Activated T-helper 1 cell treated with anti-CD3 and anti-CD28 coated beads, Interleukin-12 subunit alpha, Interleukin-12 subunit beta, Interleukin-2, Interleukin-4 antibody, amounts not matched to agents 30 ng/mL and 10 ng/mL and 1 ng/mL, durations not matched to agents 14 hours and 24 hours and 36 hours (primary cell): Measurements from ENCODE around the gene CHMP1A. TPM values are rescaled to one million over a fixed set of nuclear protein-coding genes. Genes with fewer than 3 reads are reported as not detected.
"Not testable (repeated sequence)": the region's sequence is repeated elsewhere in the genome, so short reads cannot be mapped to it uniquely, and the experiment has no call there.

Experiments used
- DNase-seq: peaks from one replicate; pipeline ENCODE4 v3.0.0; 2021; ENCODE audit warnings: low spot score
- H3K27ac Mint-ChIP-seq: one replicate; pipeline ENCODE4 v1.8.0; 2021; ENCODE audit warnings: mild to moderate bottlenecking, mixed read lengths
- H3K27me3 Mint-ChIP-seq: one replicate; pipeline ENCODE4 v1.8.0; 2022; ENCODE audit warnings: mild to moderate bottlenecking, moderate library complexity, mixed read lengths; ENCODE audit not compliant: insufficient read depth
- H3K36me3 Mint-ChIP-seq: one replicate; pipeline ENCODE4 v1.8.0; 2021; ENCODE audit warnings: low read depth, mixed read lengths
- H3K4me1 Mint-ChIP-seq: one replicate; pipeline ENCODE4 v1.8.0; 2021; ENCODE audit warnings: low read depth, mixed read lengths
- H3K4me3 Mint-ChIP-seq: one replicate; pipeline ENCODE4 v1.8.0; 2021; ENCODE audit warnings: mild to moderate bottlenecking, moderate library complexity, mixed read lengths
- H3K9me3 Mint-ChIP-seq: one replicate; pipeline ENCODE4 v1.8.0; 2021; ENCODE audit warnings: mixed read lengths
- intact Hi-C: fragments of 100-400 bp; cut with micrococcal nuclease; formaldehyde crosslinking; loops from one replicate; pipeline ENCODE4 v1.15.1; 2024
- total RNA-seq: library from RNA; stranded (reverse); gene quantifications from 2 replicates; pipeline ENCODE4 v1.2.3, GENCODE V29; 2022

CHMP1A gene
- total RNA-seq, 1 donor from 2014 or later, result 87.7 TPM

DNA sequence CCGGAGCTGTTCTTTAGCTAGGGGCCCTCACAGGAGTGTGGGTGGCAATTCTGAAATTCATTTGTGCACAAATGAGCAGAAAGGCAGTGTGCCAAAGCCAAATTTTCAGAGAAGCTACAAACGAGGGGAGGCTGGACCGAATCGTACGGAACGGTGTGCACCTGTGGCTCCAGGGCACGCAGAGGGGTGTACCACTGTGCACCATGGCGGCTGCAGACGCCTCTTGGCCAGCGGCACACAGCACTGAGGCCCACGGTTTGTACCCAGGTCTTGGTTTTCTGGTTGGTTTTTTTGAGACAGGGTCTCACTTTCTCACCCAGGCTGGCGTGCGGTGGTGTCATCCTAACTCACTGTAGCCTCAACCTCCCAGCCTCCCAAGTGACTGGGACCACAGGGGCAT lies 14.9 kb downstream of the CHMP1A start:
- Mint-ChIP-seq H3K4me3 (no peak overlapping the region), H3K4me1 (peaks cover 10% of the 10 kb centered on the region), H3K27me3 (peaks cover 2% of the 10 kb centered on the region), H3K9me3 (no peaks in the 10 kb centered on the region), H3K27ac (no peak overlapping the region), H3K36me3 (peaks cover 11% of the 10 kb centered on the region)
- no peak for DNase-seq
- intact Hi-C loops, result no loop called here

DNA sequence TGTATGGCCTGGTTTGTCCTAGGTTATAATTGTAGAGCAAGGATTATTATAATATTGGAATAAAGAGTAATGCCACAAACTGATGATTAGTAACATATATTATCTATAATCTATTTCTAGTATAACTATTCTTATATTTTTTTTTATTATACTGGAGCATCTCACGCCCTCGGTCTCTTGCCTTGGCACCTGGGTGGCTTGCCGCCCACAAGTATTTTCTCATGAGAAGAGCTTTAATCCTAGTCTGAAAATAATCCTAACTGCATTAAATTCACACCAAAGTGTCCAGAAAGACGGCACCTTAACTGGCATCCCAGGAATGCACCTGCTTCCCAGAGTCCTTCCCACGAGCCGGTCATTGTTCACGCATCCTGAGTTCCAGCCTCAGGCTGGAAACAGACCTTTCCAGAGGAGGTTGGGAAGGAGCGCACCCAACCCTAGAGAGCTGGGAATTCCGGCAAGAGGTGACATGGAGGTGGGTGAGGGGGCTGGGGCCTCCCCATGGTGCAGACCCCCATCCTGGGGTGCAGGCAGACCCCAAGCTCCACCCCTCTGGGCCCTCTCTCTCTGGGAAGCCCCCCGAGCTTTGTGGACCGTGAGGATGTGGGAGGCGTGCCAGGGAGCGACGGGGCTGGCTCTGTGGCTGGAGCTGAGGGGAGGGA lies 15.9 kb downstream of the CHMP1A start:
- H3K27me3 Mint-ChIP-seq, result peaks cover 2% of the 10 kb centered on the region
- DNase-seq, result no peak
- intact Hi-C loops, result loop anchor here (1.0 to 2.0 kb wide), 5 partner anchors 17 to 132 kb away; partner anchors contain the start of gene RPL13
- H3K9me3 Mint-ChIP-seq, result no peaks in the 10 kb centered on the region
- no peak overlapping the region for H3K4me3 Mint-ChIP-seq
- no peak overlapping the region for H3K27ac Mint-ChIP-seq
- H3K36me3 Mint-ChIP-seq, result peaks cover 11% of the 10 kb centered on the region
- H3K4me1 Mint-ChIP-seq, result peaks cover 10% of the 10 kb centered on the region

DNA sequence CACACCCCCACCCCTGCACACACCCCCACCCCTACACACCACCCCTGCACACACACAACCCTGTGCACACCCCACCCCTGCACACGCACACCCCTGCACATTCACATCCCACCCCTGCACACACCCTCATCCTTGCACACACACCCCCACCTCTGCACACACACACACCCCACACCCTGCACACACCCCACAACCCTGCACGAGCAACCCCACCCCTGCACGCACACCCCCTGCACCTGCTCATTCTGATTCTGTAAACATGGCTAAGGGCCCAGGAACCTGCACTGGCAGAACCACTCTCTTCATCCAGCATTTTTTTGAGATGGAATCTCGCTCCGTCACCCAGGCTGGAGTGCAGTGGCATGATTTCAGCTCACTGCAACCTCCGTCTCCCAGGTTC lies 18.1 kb downstream of the CHMP1A start:
- Mint-ChIP-seq H3K4me3 (no peak overlapping the region), H3K27me3 (peaks cover 2% of the 10 kb centered on the region), H3K27ac (no peak overlapping the region), H3K9me3 (no peaks in the 10 kb centered on the region), H3K4me1 (peaks cover 10% of the 10 kb centered on the region), H3K36me3 (peaks cover 2% of the 10 kb centered on the region)
- intact Hi-C loops, result no loop called here
- no peak for DNase-seq

- H3K4me1 Mint-ChIP-seq, result peaks cover 10% of the 10 kb centered on the region
- H3K4me3 Mint-ChIP-seq, result no peak overlapping the region
- peaks cover 2% of the 10 kb centered on the region for H3K27me3 Mint-ChIP-seq
- H3K27ac Mint-ChIP-seq, result no peak overlapping the region
- no peaks in the 10 kb centered on the region for H3K9me3 Mint-ChIP-seq
- H3K36me3 Mint-ChIP-seq, result no peaks in the 10 kb centered on the region
- intact Hi-C loops, result no loop called here
- DNase-seq, result no peak
Observed at GRCh38 chr16:89638455-89638854, 19.1 kb downstream of the CHMP1A start.

- intact Hi-C loops, result no loop called here
- no peak overlapping the region for H3K4me3 Mint-ChIP-seq
- no peaks in the 10 kb centered on the region for H3K9me3 Mint-ChIP-seq
- peaks cover 2% of the 10 kb centered on the region for H3K27me3 Mint-ChIP-seq
- DNase-seq, result no peak
- H3K27ac Mint-ChIP-seq, result no peak overlapping the region
- H3K4me1 Mint-ChIP-seq, result peaks cover 10% of the 10 kb centered on the region
- H3K36me3 Mint-ChIP-seq, result no peaks in the 10 kb centered on the region
Observed at GRCh38 chr16:89637379-89637778, 20.1 kb downstream of the CHMP1A start.

DNA sequence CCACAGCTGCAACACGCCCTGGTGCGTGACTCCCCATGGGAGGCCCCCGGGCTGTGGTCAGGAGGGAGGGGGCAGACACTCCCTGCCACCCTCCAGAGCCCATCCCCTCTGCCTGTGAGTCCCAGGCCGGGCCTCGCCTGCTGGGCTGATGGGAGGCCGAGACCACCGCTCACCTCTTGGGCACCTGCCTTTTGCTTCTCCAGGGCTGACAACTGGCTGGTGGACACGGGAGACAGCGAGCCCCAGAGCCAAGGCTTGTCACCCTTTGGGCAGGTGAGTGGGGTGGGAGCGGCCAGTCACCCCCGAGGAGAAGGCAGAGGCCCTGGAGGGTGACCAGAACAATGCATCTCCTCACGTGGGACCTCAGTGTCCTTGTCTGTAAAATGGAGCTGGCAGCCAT lies 20.8 kb downstream of the CHMP1A start:
- no peaks in the 10 kb centered on the region for H3K36me3 Mint-ChIP-seq
- H3K4me3 Mint-ChIP-seq, result no peak overlapping the region
- intact Hi-C loops, result no loop called here
- no peak for DNase-seq
- H3K9me3 Mint-ChIP-seq, result no peaks in the 10 kb centered on the region
- peaks cover 2% of the 10 kb centered on the region for H3K27me3 Mint-ChIP-seq
- H3K4me1 Mint-ChIP-seq, result peaks cover 10% of the 10 kb centered on the region
- no peak overlapping the region for H3K27ac Mint-ChIP-seq

DNA sequence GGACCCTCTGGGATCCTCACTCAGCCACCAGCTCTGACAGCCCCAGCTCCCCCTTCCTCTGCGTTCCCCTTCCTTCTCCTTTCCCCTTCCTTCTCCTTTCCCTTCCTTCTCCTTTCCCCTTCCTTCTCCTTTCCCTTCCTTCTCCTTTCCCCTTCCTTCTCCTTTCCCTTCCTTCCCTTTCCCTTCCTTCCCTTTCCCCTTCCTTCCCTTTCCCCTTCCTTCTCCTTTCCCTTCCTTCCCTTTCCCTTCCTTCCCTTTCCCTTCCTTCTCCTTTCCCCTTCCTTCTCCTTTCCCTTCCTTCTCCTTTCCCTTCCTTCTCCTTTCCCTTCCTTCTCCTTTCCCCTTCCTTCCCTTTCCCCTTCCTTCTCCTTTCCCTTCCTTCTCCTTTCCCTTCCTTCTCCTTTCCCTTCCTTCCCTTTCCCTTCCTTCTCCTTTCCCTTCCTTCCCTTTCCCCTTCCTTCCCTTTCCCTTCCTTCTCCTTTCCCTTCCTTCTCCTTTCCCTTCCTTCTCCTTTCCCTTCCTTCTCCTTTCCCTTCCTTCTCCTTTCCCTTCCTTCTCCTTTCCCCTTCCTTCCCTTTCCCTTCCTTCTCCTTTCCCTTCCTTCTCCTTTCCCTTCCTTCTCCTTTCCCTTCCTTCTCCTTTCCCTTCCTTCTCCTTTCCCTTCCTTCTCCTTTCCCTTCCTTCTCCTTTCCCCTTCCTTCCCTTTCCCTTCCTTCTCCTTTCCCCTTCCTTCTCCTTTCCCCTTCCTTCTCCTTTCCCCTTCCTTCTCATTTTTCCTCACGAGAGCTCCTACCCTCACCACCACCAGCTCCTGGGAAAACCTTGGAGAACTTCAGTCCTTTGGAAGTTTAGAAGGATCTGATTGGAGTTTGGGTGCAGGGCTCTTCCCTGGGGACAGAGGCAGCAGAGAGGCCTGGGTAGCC lies 22.8 kb downstream of the CHMP1A start:
- H3K4me1 Mint-ChIP-seq, H3K36me3 Mint-ChIP-seq, intact Hi-C loops, H3K27me3 Mint-ChIP-seq, H3K4me3 Mint-ChIP-seq, DNase-seq, H3K27ac Mint-ChIP-seq, H3K9me3 Mint-ChIP-seq: not testable (repeated sequence)

DNA sequence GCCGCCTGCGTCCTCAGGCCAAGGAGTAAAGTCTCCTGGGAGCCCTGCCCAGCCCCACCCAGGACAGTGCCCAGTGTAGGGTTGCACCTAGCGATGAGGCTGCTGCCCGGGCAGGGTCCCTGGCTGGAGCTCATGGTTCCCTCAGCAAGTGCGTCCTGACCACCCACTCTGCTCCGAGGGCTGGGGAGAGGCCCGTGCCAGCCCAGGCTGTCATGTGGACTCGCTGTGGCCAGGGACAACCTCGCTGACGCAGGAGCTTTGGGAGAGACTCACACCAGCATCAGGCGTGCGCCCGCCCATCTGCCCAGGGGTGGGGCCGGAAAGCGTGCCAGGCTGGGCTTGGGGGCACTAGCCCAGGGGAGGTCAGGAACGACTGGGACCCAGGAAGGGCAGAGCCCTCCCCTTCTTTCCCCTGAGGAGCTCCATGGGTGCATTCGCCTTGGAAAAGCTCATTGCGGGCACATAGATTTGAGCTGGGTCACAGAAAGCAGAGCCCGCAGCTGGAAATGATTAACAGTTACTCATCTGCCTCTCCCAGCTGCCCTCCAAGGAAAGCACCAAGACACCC lies 24.4 kb downstream of the CHMP1A start:
- intact Hi-C loops, result no loop called here
- Mint-ChIP-seq H3K27me3 (no peaks in the 10 kb centered on the region), H3K4me1 (no peaks in the 10 kb centered on the region), H3K4me3 (no peak overlapping the region), H3K36me3 (no peaks in the 10 kb centered on the region), H3K9me3 (no peaks in the 10 kb centered on the region), H3K27ac (no peak overlapping the region)
- no peak for DNase-seq

DNA sequence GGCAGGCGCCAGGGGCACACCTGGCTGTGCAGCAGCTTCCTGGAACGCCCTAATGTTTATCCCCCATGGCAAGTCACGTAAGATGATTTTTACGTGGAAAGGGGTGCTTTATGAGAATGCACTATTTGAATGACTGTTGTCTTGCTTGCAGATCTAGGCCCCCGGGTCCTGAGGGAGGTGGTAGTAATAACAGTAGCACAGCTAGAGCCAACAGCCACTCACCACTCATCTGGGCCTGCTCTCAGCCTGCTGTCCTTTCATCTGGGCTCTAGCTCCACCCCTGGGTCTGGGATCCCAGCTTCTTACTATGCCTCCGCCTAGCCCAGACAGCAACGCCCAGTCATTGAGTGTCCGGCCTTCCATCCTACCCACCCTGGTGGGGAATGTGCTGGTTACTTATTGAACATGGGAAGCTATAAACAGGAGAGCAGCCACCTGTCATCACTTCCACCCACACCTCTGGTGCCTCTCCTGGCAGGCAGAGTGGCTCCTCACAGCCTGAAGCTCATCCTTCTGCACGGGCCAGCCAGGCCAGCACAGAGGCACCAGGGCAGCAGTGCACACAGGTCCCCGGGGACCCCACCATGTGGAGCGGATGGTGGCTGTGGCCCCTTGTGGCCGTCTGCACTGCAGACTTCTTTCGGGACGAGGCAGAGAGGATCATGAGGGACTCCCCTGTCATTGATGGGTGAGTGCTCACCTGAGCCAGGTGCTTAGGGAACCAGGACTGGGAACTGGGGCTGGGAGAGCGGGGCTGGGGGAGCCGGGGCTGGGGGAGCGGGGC lies 27.5 kb downstream of the CHMP1A start:
- intact Hi-C loops, result no loop called here
- no peak for DNase-seq
- H3K4me1 Mint-ChIP-seq, result no peaks in the 10 kb centered on the region
- H3K27ac Mint-ChIP-seq, result no peak overlapping the region
- H3K27me3 Mint-ChIP-seq, result peaks cover 1% of the 10 kb centered on the region
- no peaks in the 10 kb centered on the region for H3K9me3 Mint-ChIP-seq
- H3K36me3 Mint-ChIP-seq, result no peaks in the 10 kb centered on the region
- no peak overlapping the region for H3K4me3 Mint-ChIP-seq

DNA sequence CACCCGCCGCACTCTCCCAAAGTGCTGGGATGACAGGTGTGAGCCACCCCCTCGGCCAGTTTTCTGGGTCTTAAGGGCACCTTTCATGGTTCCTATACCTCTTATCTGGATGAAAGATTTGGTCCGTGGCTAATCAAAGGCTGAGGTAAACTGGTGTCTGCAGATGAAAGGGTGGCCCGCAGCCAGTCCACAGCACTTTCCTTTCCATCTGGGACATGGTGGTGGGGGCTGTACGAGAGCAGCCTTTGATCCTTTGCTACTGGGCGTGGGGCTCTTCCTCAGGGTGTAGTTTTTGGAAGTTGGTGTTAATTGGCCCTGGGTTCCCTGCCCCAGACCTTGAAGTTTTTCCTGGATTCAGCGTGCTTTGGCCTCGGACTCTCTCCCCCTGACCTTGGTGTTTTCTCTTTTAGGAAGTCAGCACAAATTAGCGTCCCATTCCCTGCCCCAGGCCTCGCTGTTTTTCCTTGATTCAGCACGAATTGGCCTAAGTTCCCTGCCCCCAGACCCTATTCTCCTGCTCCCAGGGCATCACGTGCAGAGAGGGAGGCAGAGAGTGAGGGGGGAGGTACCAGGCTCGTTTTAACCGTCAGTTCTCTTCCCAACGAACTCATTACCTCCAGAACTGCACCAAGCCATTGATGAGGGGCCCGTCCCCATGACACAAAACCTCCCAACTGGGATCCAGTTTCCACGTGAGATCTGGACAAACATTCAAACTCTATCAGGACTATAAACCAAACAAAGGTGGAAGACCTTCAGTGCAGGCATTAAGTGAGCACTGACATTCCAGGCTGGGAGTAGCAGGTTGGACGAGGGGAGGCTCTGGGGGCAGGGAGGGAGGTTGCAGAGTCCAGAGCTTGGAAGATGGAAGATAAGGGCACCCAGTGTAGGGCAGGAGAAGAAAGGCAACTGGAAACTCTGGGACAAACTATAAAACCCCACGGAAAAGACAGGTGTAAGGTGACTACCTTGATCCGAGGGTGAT lies 32.4 kb downstream of the CHMP1A start:
- Mint-ChIP-seq H3K4me1 (no peaks in the 10 kb centered on the region), H3K36me3 (no peaks in the 10 kb centered on the region), H3K27me3 (peaks cover 16% of the 10 kb centered on the region), H3K27ac (no peak overlapping the region), H3K9me3 (no peaks in the 10 kb centered on the region), H3K4me3 (no peak overlapping the region)
- intact Hi-C loops, result no loop called here
- no peak for DNase-seq

DNA sequence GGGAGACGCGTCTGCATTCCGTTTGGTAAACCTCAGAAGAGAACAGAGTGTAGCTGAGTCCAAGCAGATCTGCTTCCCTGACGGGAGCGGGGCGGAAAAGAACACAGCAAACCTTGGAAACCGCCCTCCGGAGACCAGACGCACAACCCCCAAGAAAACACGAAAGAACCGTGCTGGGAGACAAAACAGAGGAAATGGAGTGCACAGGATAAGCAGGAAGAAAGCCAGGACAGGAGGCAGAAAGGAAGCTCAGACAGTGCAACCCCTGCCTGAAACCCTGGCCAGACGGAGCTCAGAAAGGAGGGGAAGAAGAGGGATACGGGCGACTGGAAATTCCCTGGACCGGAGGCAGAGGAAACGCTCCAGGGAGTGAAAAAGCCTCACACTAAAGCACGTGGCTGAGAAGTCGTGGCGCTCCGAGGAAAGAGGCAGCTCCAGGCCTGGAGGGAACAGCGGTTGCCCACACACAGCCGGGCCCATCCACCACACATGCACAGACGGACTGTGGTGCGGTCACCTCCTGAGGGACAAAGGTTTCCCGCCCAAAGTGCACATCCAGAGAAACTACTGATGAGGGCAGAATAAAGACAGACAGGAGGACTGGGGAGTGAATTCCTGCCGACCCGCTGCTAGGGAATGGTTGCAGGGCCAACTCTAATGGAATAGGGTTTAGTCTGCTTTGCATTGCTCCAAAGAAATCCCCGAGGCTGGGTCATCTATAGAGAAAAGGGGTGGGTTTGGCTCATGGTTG lies 33.8 kb downstream of the CHMP1A start:
- H3K4me3 Mint-ChIP-seq, result no peak overlapping the region
- H3K27ac Mint-ChIP-seq, result no peak overlapping the region

More for the DNA sequence above, 33.8 kb downstream of the CHMP1A start:
- intact Hi-C loops, result no loop called here
- DNase-seq, result no peak
- H3K36me3 Mint-ChIP-seq, result no peaks in the 10 kb centered on the region
- peaks cover 16% of the 10 kb centered on the region for H3K27me3 Mint-ChIP-seq
- no peaks in the 10 kb centered on the region for H3K9me3 Mint-ChIP-seq
- no peaks in the 10 kb centered on the region for H3K4me1 Mint-ChIP-seq
